GM12892 (cell line): ENCODE measurements around the gene KRTAP10-6.
"Not testable (repeated sequence)": the region's sequence is repeated elsewhere in the genome, so short reads cannot be mapped to it uniquely, and the experiment has no call there.

ENCODE experiments used
- POLR2A ChIP-seq: IDR thresholded peaks from 2 replicates; pipeline ENCODE4 v1.6.1; 2011; ENCODE audit warnings: low read depth, low read length, control low read depth
- POLR2AphosphoS5 ChIP-seq: IDR thresholded peaks from 2 replicates; pipeline ENCODE4 v1.6.1; 2011; ENCODE audit warnings: low read depth, low read length, control low read depth
- TAF1 ChIP-seq: IDR thresholded peaks from 2 replicates; pipeline ENCODE4 v1.6.1; 2011; ENCODE audit warnings: low read depth, mild to moderate bottlenecking, control low read depth, low read length, borderline replicate concordance

GRCh38 chr21:44591801-44592130 is 539 bp downstream of the KRTAP10-6 start:
- TF ChIP-seq POLR2A, POLR2AphosphoS5, TAF1: not testable (repeated sequence)
